HCT116 (cell line): ENCODE data around the gene CRIM1. TPM values are rescaled to one million over a fixed set of nuclear protein-coding genes. Genes with fewer than 3 reads are reported as not detected.

ENCODE experiments used
- ATAC-seq: fragments of 200-7000 bp; cut with Tn5 transposase; 2 replicates; pipeline ENCODE4 v1.9.1; 2020; ENCODE audit warnings: mild to moderate bottlenecking, moderate library complexity
- BruUV-seq: library from RNA; stranded (reverse); fragments of 400-500 nt; replicated peaks from 2 replicates; lab custom pipeline; 2021; lab: Mats Ljungman, UMichigan
- CTCF ChIA-PET: fragments of 300-600 bp; sonication (Branson Sonifier 250); formaldehyde crosslinking; loops from one replicate; lab custom pipeline; 2021; ENCODE audit warnings: antibody characterized with exemption; lab: Charles Lee
- POLR2A ChIA-PET: fragments of 300-600, 350-600 bp; sonication (Branson Sonifier 250); formaldehyde crosslinking; loops from one replicate; lab custom pipeline; 2021; ENCODE audit warnings: antibody characterized with exemption; lab: Charles Lee
- RAD21 ChIA-PET, 2 experiments: fragments of 300-600 bp; sonication (Branson Sonifier 250); formaldehyde crosslinking; loops; one replicate each; lab custom pipeline; 2023; ENCODE audit warnings: low total read pairs in 2 of 2; ENCODE audit not compliant: uncharacterized antibody in 2 of 2, unreplicated experiment in 2 of 2, low non-redundant PET in 1 of 2; lab: Charles Lee
- DNase-seq: peaks from one replicate; pipeline ENCODE4 v3.0.0-alpha.2; 2010; ENCODE audit warnings: low read depth, low spot score
- H2AFZ ChIP-seq: fragments of 200-600 bp; shearing (Covaris generic), sonication (generic); 2 replicates; pipeline ENCODE4 v1.6.1; 2017; ENCODE audit warnings: low read depth, mixed run types, mixed read lengths, antibody characterized with exemption, low read length; ENCODE audit not compliant: poor library complexity, severe bottlenecking
- H3K27ac ChIP-seq: 2 replicates; pipeline ENCODE4 v1.5.1; 2012; ENCODE audit warnings: low read depth, low read length
- H3K27me3 ChIP-seq: fragments of 200-600 bp; sonication (generic); 2 replicates; pipeline ENCODE4 v1.6.1; 2016; ENCODE audit warnings: mixed run types, low read length, mixed read lengths; ENCODE audit not compliant: insufficient read depth
- H3K36me3 ChIP-seq, 2 experiments: fragments of 200-500 bp in 1 of 2; fragments of 200-600 bp in 1 of 2; sonication (Bioruptor generic) in 1 of 2; sonication (generic) in 1 of 2; 2 replicates each; pipeline versions ENCODE4 v1.5.1 to v1.6.1; 2014 to 2016; ENCODE audit warnings: low read length in 2 of 2, inconsistent platforms in 1 of 2, mixed read lengths in 1 of 2, mixed run types in 1 of 2; ENCODE audit not compliant: insufficient read depth in 2 of 2, control insufficient read depth in 1 of 2
- H3K4me1 ChIP-seq, 2 experiments: fragments of 200-600 bp in 1 of 2; sonication (generic) in 1 of 2; 2 replicates each; pipeline versions ENCODE4 v1.5.1 to v1.6.1; 2012 to 2017; ENCODE audit warnings: low read length in 2 of 2, inconsistent platforms in 1 of 2, mild to moderate bottlenecking in 1 of 2, mixed read lengths in 1 of 2, mixed run types in 1 of 2, moderate library complexity in 1 of 2; ENCODE audit not compliant: insufficient read depth in 2 of 2, control insufficient read depth in 1 of 2
- H3K4me2 ChIP-seq: fragments of 200-600 bp; sonication (generic); 2 replicates; pipeline ENCODE4 v1.6.1; 2017; ENCODE audit warnings: mixed run types, low read length, mixed read lengths
- H3K4me3 ChIP-seq, 2 experiments: fragments of 200-600 bp in 1 of 2; sonication (generic) in 1 of 2; replicated peaks in 1 of 2; 2 replicates each; pipeline ENCODE4 v1.5.1; 2011 to 2016; ENCODE audit warnings: low read length in 2 of 2, control low read depth in 1 of 2, low read depth in 1 of 2, mild to moderate bottlenecking in 1 of 2, mixed read lengths in 1 of 2, mixed run types in 1 of 2
- H3K79me2 ChIP-seq: fragments of 200-600 bp; sonication (generic); 2 replicates; pipeline ENCODE4 v1.6.1; 2017; ENCODE audit warnings: mild to moderate bottlenecking, mixed run types, low read length, moderate library complexity, mixed read lengths; ENCODE audit not compliant: insufficient read depth
- H3K9ac ChIP-seq: fragments of 200-600 bp; sonication (generic); 2 replicates; pipeline ENCODE4 v1.6.1; 2016; ENCODE audit warnings: low read length, mixed read lengths
- H3K9me2 ChIP-seq: fragments of 200-600 bp; sonication (generic), shearing (Covaris generic); 2 replicates; pipeline ENCODE4 v1.6.1; 2017; ENCODE audit warnings: mixed run types, mild to moderate bottlenecking, moderate library complexity; ENCODE audit not compliant: insufficient read depth
- H3K9me3 ChIP-seq, 2 experiments: fragments of 200-500 bp in 1 of 2; fragments of 200-600 bp in 1 of 2; sonication (Bioruptor generic) in 1 of 2; sonication (generic) in 1 of 2; 2 replicates each; pipeline ENCODE4 v1.6.1; 2014 to 2017; ENCODE audit warnings: low read length in 2 of 2, mixed read lengths in 2 of 2, inconsistent platforms in 1 of 2, low read depth in 1 of 2, mild to moderate bottlenecking in 1 of 2, mixed run types in 1 of 2, moderate library complexity in 1 of 2; ENCODE audit not compliant: control insufficient read depth in 1 of 2, insufficient read depth in 1 of 2
- H4K20me1 ChIP-seq: fragments of 200-600 bp; sonication (generic), shearing (Covaris generic); 2 replicates; pipeline ENCODE4 v1.6.1; 2017; ENCODE audit warnings: mixed run types, mild to moderate bottlenecking, moderate library complexity; ENCODE audit not compliant: insufficient read depth
- CBX3 ChIP-seq: IDR thresholded peaks from 2 replicates; pipeline ENCODE4 v1.6.1; 2012; ENCODE audit warnings: low read depth
- CEBPB ChIP-seq: IDR thresholded peaks from 2 replicates; pipeline ENCODE4 v1.6.1; 2012; ENCODE audit warnings: low read depth
- EGR1 ChIP-seq: IDR thresholded peaks from 2 replicates; pipeline ENCODE4 v1.6.1; 2012; ENCODE audit warnings: low read depth
- ELF1 ChIP-seq: IDR thresholded peaks from 2 replicates; pipeline ENCODE4 v1.6.1; 2012; ENCODE audit warnings: low read depth, borderline replicate concordance
- EZH2 ChIP-seq: fragments of 200-600 bp; sonication (generic); IDR thresholded peaks from 2 replicates; pipeline ENCODE4 v1.6.1; 2017; ENCODE audit warnings: antibody characterized with exemption, mixed run types
- FOSL1 ChIP-seq: IDR thresholded peaks from 2 replicates; pipeline ENCODE4 v1.6.1; 2012; ENCODE audit warnings: low read depth
- JUND ChIP-seq: IDR thresholded peaks from 2 replicates; pipeline ENCODE4 v1.6.1; 2012
- POLR2AphosphoS5 ChIP-seq: IDR thresholded peaks from 2 replicates; pipeline ENCODE4 v1.6.1; 2011; ENCODE audit warnings: mild to moderate bottlenecking, low read depth, low read length, moderate library complexity
- RAD21 ChIP-seq: IDR thresholded peaks from 2 replicates; pipeline ENCODE4 v1.6.1; 2012; ENCODE audit warnings: low read depth, mild to moderate bottlenecking
- SIN3A ChIP-seq: IDR thresholded peaks from 2 replicates; pipeline ENCODE4 v1.6.1; 2012; ENCODE audit warnings: low read depth
- SP1 ChIP-seq: IDR thresholded peaks from 2 replicates; pipeline ENCODE4 v1.6.1; 2012; ENCODE audit warnings: low read depth
- SRF ChIP-seq: IDR thresholded peaks from 2 replicates; pipeline ENCODE4 v1.6.1; 2012; ENCODE audit warnings: low read depth
- YY1 ChIP-seq: IDR thresholded peaks from 2 replicates; pipeline ENCODE4 v1.6.1; 2011; ENCODE audit warnings: low read length, low read depth, moderate library complexity, mild to moderate bottlenecking; ENCODE audit not compliant: insufficient replicate concordance; ENCODE audit errors: extremely low read depth
- ZNF274 ChIP-seq: fragments of 200-500 bp; sonication (Bioruptor generic); IDR thresholded peaks from 2 replicates; pipeline ENCODE4 v1.6.1; 2014; ENCODE audit warnings: mild to moderate bottlenecking, low read depth, low read length, inconsistent platforms
- intact Hi-C: fragments of 100-400 bp; cut with micrococcal nuclease; formaldehyde crosslinking; loops from 2 replicates; pipeline ENCODE4 v1.10.0; 2022
- total RNA-seq: library from RNA; stranded (reverse); gene quantifications from one replicate; pipeline ENCODE4 v1.2.1, GENCODE V29; 2021; ENCODE audit not compliant: unreplicated experiment
- TF ChIP-seq, protein P1 (sequence below), 3 experiments: fragments of 200-600 bp in 1 of 3; sonication (generic) in 1 of 3; IDR thresholded peaks in 2 of 3; conservative IDR thresholded peaks in 1 of 3; 2 replicates each; pipeline ENCODE4 v1.5.1; 2012 to 2017; ENCODE audit warnings: low read depth in 2 of 3, low read length in 2 of 3, antibody characterized with exemption in 1 of 3, borderline replicate concordance in 1 of 3, control low read depth in 1 of 3, mild to moderate bottlenecking in 1 of 3, mixed read lengths in 1 of 3, mixed run types in 1 of 3, moderate library complexity in 1 of 3; ENCODE audit not compliant: insufficient read depth in 1 of 3
- TF ChIP-seq, protein P2 (sequence below): IDR thresholded peaks from 2 replicates; pipeline ENCODE4 v1.6.1; 2011; ENCODE audit warnings: mild to moderate bottlenecking, low read length, moderate library complexity; ENCODE audit not compliant: insufficient replicate concordance; ENCODE audit errors: extremely low read depth
- TF ChIP-seq, protein P3 (sequence below): IDR thresholded peaks from 2 replicates; pipeline ENCODE4 v1.6.1; 2012
- TF ChIP-seq, protein P4 (sequence below): IDR thresholded peaks from 2 replicates; pipeline ENCODE4 v1.6.1; 2012

Gene CRIM1
- total RNA-seq, 1 experiment from 2014 or later, result 27.2 TPM

DNA sequence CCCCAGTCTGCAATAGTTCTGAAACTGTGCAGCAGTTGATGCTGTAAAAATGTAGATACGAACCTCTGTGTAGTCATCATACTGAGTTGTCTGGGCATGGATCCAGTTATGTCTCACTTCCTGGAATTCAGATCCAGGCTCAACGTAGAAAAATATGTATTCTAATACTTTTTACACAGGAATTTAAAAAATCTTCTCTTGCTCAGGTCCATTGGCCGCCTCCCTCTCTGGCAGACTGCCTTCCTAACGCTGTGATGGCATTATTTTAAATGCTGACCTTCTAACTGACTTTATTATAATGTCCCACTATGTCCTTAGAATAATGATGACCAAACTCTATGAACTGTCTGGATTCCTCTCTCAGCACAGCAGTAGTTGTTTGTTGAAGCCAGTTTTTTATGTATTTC is 122.8 kb downstream of the CRIM1 start:
- Histone ChIP-seq H3K9me3 (peaks cover 10 to 20% of the 10 kb centered on the region in 2 experiments; a peak in 3 of 4 replicates), H3K79me2 (no peaks in the 10 kb centered on the region), H3K27ac (peak overlapping the region; percentile 27; the same call in 1 of the 2 replicates), H3K4me3 (no peak overlapping the region), H3K4me1 (peaks cover 0 to 22% of the 10 kb centered on the region in 2 experiments; a peak in 3 of 4 replicates), H2AFZ (no peak overlapping the region), H3K36me3 (peaks cover 0 to 18% of the 10 kb centered on the region in 2 experiments; a peak in 1 of 4 replicates), H3K9me2 (no peaks in the 10 kb centered on the region), H3K4me2 (peak overlapping the region; percentile 37), H3K9ac (no peak overlapping the region), H3K27me3 (no peaks in the 10 kb centered on the region), H4K20me1 (no peaks in the 10 kb centered on the region)
- intact Hi-C loops, result no loop called here
- DNase-seq (peak; percentile 21), ATAC-seq (peak; percentile 68)
- ChIA-PET RAD21 (no interaction called here), CTCF (no interaction called here), POLR2A (no interaction called here)
- no TSS peak for BruUV-seq
- 0 out of 2 replicates have a peak, but pooled peaks have one; percentile 28 for TF ChIP-seq CEBPB
- TF ChIP-seq JUND, result peak; percentile 33; the same call in 1 of the 2 replicates
- peak; percentile 45; the same call in 1 of the 2 replicates for TF ChIP-seq FOSL1
- no peak for TF ChIP-seq YY1

DNA sequence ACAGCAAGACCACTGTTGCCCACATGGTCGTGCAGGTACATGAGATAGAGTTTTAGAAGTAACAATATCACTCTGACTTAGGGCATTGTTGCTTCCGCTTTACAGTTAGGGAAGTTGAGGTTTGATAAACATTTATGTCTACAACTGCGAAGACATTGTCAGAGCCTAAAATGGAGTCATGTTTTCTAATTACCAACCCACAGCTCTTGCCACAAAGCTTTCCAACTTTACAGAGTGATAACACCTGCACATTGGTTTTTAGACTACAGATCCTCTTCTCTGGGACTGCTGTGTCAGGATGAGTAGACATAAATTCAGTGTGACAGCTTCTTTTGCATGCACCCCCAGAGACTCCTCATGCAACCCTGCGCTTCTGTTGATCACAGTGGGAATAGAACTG is 123.4 kb downstream of the CRIM1 start:
- no peak overlapping the region for H2AFZ ChIP-seq
- ChIA-PET RAD21 (no interaction called here), POLR2A (no interaction called here), CTCF (no interaction called here)
- H3K36me3 ChIP-seq, result peaks cover 0 to 21% of the 10 kb centered on the region in 2 experiments; a peak in 1 of 4 replicates
- peaks cover 10 to 16% of the 10 kb centered on the region in 2 experiments; a peak in 3 of 4 replicates for H3K9me3 ChIP-seq
- H3K79me2 ChIP-seq, result no peaks in the 10 kb centered on the region
- no peaks in the 10 kb centered on the region for H4K20me1 ChIP-seq
- H3K9ac ChIP-seq, result no peak overlapping the region
- DNase-seq, result no peak
- no peaks in the 10 kb centered on the region for H3K27me3 ChIP-seq
- no peak for ATAC-seq
- BruUV-seq, result no TSS peak
- no peaks in the 10 kb centered on the region for H3K9me2 ChIP-seq
- peaks cover 0 to 22% of the 10 kb centered on the region in 2 experiments; a peak in 3 of 4 replicates for H3K4me1 ChIP-seq
- no peak overlapping the region for H3K4me3 ChIP-seq
- intact Hi-C loops, result no loop called here
- no peak overlapping the region for H3K4me2 ChIP-seq
- peak overlapping the region; percentile 27; the same call in 1 of the 2 replicates for H3K27ac ChIP-seq
- TF ChIP-seq, protein P1, sequence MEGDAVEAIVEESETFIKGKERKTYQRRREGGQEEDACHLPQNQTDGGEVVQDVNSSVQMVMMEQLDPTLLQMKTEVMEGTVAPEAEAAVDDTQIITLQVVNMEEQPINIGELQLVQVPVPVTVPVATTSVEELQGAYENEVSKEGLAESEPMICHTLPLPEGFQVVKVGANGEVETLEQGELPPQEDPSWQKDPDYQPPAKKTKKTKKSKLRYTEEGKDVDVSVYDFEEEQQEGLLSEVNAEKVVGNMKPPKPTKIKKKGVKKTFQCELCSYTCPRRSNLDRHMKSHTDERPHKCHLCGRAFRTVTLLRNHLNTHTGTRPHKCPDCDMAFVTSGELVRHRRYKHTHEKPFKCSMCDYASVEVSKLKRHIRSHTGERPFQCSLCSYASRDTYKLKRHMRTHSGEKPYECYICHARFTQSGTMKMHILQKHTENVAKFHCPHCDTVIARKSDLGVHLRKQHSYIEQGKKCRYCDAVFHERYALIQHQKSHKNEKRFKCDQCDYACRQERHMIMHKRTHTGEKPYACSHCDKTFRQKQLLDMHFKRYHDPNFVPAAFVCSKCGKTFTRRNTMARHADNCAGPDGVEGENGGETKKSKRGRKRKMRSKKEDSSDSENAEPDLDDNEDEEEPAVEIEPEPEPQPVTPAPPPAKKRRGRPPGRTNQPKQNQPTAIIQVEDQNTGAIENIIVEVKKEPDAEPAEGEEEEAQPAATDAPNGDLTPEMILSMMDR (IDR thresholded peaks at IDR 0.05 in 2 of 3, conservative IDR thresholded peaks at IDR 0.05 in 1 of 3; ENCODE audit: borderline replicate concordance in 1 of 3, insufficient read depth in 1 of 3, low read depth in 2 of 3, low read length in 2 of 3), result no peak
- TF ChIP-seq, protein P2, sequence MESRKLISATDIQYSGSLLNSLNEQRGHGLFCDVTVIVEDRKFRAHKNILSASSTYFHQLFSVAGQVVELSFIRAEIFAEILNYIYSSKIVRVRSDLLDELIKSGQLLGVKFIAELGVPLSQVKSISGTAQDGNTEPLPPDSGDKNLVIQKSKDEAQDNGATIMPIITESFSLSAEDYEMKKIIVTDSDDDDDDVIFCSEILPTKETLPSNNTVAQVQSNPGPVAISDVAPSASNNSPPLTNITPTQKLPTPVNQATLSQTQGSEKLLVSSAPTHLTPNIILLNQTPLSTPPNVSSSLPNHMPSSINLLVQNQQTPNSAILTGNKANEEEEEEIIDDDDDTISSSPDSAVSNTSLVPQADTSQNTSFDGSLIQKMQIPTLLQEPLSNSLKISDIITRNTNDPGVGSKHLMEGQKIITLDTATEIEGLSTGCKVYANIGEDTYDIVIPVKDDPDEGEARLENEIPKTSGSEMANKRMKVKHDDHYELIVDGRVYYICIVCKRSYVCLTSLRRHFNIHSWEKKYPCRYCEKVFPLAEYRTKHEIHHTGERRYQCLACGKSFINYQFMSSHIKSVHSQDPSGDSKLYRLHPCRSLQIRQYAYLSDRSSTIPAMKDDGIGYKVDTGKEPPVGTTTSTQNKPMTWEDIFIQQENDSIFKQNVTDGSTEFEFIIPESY, result no peak
- TF ChIP-seq FOSL1 (no peak), SRF (no peak), EGR1 (no peak), POLR2AphosphoS5 (no peak), CBX3 (no peak), SIN3A (no peak), ZNF274 (no peak), RAD21 (no peak), YY1 (no peak), SP1 (no peak), ELF1 (no peak), EZH2 (no peak)
- TF ChIP-seq, protein P3, sequence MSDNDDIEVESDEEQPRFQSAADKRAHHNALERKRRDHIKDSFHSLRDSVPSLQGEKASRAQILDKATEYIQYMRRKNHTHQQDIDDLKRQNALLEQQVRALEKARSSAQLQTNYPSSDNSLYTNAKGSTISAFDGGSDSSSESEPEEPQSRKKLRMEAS, result no peak
- TF ChIP-seq, protein P4, sequence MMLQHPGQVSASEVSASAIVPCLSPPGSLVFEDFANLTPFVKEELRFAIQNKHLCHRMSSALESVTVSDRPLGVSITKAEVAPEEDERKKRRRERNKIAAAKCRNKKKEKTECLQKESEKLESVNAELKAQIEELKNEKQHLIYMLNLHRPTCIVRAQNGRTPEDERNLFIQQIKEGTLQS, result no peak
